ENCODE results near the gene WT1.
A peak's percentile ranks its signal among the peaks of the same experiment; 100 is the strongest.
"Not testable (repeated sequence)": the region's sequence is repeated elsewhere in the genome, so short reads cannot be mapped to it uniquely, and the experiment has no call there.

The WT1 gene

DNA sequence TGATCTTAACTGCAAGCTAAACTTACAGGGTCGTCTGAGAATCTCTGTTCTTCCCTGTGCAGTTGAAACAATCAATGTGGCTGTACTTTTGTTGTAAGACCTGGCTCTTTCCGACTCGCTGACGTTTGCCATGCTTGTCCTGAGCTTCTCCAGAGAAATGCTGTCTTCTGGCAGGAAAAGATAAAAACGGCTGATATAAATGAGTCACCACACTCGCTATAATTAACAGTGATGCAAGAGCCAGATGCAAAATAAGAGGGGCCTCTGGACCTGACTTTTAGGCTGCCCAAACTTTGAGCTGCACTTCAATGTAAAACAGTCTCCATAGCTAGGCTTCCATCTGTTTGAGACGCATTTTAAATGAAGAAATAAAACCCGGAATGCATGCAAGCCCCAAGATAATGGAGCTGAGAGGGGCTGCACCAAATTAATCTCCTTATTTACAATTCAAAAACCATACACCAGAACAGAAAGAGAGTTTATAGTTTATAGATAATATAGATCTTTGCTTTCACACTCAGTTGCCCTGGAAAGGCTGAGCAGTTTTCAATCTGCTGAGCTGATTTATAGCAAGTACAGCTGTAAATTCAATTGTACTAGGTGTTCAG, 48.5 kb downstream of the WT1 start:
- TF ChIP-seq, protein P1, sequence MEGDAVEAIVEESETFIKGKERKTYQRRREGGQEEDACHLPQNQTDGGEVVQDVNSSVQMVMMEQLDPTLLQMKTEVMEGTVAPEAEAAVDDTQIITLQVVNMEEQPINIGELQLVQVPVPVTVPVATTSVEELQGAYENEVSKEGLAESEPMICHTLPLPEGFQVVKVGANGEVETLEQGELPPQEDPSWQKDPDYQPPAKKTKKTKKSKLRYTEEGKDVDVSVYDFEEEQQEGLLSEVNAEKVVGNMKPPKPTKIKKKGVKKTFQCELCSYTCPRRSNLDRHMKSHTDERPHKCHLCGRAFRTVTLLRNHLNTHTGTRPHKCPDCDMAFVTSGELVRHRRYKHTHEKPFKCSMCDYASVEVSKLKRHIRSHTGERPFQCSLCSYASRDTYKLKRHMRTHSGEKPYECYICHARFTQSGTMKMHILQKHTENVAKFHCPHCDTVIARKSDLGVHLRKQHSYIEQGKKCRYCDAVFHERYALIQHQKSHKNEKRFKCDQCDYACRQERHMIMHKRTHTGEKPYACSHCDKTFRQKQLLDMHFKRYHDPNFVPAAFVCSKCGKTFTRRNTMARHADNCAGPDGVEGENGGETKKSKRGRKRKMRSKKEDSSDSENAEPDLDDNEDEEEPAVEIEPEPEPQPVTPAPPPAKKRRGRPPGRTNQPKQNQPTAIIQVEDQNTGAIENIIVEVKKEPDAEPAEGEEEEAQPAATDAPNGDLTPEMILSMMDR (IDR thresholded peaks at IDR 0.05; ENCODE audit: extremely low read depth, missing control alignments), result no peak

DNA sequence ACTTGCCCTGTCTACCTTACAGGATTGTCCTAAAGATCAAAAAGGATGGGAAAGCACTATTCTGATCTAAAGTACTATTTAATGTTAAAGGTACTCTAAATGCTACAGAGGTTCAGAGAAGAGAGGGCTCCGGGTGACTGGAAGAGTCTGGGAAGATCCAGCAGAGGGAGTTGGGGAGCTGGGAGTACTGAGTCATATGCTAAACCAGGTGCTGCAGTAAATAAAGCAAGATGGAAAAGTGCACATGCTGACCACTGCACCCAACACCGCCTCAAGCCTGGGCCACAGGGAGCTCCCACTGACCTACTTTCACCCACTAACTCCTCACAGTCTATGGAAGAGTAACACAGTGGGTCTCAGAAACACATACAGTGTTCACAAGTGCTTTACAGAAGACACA, 49.3 kb downstream of the WT1 start:
- DNase-seq (ENCODE audit: low spot score), result peak; percentile 31
- TF ChIP-seq, protein P1 (IDR thresholded peaks at IDR 0.05; ENCODE audit: extremely low read depth, missing control alignments), result no peak

More for the DNA sequence above, 48.5 kb downstream of the WT1 start:
- no peak for DNase-seq (ENCODE audit: low spot score)

DNA sequence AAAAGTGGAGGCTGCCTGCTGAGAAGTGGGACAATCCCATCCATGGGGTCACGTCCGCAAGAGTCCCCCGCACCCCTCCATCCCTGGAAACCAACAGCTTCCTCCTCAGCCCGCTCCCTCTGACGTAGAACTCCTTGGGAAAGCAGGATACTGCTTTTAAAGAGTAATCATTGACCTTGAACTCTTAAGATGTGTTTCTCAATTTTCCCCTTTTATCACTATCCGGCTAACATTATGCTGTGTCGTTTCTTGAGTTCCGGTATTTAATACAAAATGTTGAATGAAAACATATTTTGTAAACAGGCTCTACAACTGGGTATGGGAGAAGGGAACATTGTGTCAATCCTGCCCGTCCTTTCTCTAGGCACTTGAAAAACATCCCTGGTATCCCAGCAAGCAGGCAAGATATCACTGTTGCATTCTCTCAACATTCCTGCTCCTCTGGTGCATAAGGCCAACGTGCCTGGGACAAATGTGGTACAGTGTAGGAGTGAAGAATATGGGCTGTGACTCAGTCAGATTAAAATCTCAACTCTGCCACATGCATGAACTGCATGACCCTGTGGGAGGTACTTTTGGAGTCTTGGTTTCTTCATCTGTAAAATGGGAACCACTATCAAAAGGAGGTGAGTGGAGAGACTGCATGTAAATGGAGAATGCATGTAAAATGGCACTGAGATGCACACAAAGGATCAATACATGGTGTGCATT, 52.8 kb downstream of the WT1 start:
- DNase-seq (ENCODE audit: low spot score), result no peak

DNA sequence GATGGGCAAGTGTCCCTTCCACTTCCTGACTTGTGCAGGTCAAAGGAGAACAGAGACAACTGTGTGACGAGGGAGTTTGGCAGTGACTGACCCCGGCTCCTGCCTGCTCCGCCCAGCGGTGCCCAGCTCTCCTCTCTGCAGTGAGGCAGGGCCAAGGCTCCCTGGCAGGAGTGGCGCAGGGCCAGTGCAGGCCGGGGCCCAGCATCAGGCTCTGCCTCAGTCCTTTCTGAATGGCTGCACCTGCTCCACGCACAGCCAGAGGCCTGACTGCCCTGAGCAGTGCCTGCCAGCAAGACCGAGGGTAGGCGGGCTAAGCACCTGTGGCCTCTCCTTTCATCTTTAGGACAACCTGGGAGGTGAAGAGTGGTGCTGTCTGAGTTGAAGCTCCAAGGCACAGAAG, 54.2 kb downstream of the WT1 start:
- TF ChIP-seq, protein P1 (IDR thresholded peaks at IDR 0.05; ENCODE audit: extremely low read depth, missing control alignments), result no peak
- DNase-seq (ENCODE audit: low spot score), result no peak

More for the DNA sequence above, 52.8 kb downstream of the WT1 start:
- TF ChIP-seq, protein P1 (IDR thresholded peaks at IDR 0.05; ENCODE audit: extremely low read depth, missing control alignments), result no peak

DNA sequence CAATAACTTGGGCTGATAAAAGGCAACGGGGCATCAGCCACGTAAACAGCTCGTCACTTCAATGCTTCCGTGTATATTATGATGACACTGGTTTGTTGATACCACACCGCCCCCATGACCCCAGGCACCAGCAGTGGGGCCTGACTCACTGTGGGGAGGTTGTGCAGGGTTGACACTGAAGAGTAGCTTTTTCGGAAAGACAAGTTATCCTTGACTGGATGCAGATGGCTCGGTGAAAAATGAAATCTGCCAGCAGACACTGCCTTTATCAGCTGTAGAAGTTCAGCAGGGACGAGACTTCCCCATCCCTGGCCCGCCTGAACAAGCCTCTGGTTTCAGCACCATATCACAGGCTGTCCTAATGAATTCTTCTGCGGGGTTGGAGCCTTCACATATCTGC, 55.6 kb downstream of the WT1 start:
- no peak for DNase-seq (ENCODE audit: low spot score)
- TF ChIP-seq, protein P1 (IDR thresholded peaks at IDR 0.05; ENCODE audit: extremely low read depth, missing control alignments), result no peak

DNA sequence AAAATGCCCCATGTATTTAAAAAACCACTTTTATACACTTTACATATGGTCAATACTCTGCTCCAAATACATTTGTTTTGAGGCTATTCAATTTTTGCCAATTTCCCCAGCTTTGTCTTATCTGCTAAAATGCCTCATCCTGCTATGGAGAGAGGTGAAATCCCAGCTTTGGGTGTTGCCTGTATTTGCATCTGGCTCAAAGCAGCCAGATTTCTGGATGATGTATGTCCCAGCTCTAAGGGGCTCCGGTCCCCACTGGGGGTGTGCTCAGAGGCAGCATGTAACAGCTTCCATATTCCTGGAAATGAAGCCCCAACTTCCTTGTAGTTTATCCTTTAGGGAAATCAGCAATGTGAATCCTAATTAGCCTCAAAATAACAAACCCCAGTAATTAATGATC, 59.5 kb downstream of the WT1 start:
- no peak for DNase-seq (ENCODE audit: low spot score)
- TF ChIP-seq, protein P1 (IDR thresholded peaks at IDR 0.05; ENCODE audit: extremely low read depth, missing control alignments), result no peak

DNA sequence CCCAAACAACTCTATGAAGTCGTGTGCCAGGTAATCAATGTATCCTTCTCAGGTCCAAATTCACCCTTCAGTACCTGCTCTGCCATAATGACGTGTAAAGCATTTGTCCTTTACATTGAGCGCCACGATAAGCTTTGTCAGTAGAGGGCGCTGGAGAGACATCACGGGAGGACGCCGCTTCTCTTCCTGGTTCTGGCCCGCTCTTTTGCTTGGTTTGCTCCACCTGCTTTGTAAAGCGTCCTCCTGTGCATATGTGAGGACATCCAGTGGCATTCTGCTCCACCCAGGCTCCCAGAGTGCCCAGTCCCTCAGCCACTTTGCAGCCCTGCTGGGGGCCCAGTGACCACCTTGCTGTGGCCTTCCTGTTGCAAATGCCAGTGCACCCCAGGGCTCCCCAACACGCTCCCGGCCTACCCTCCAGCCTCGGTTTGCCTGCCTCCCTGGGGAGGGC, 61.1 kb downstream of the WT1 start:
- DNase-seq (ENCODE audit: low spot score), result peak; percentile 72
- TF ChIP-seq, protein P1 (IDR thresholded peaks at IDR 0.05; ENCODE audit: extremely low read depth, missing control alignments), result peak; percentile 56

DNA sequence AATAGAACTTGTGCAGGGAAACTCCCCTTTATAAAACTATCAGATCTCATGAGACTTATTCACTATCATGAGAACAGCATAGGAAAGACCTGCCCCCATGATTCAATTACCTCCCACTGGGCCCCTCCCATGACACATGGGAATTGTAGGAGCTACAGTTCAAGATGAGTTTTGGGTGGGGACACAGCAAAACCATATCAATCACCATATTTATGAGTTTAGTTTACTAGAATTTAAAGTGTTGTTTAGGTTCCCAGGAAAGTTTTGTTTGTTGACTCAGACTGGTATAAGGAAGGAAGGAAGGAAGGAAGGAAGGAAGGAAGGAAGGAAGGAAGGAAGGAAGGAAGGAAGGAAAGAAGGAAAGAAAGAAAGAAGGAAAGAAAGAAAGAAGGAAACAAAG, 65.4 kb downstream of the WT1 start:
- DNase-seq (ENCODE audit: low spot score), result not testable (repeated sequence)

All from GM20000 (cell line).